ENCODE measurements around the gene RBP3.

Gene RBP3

DNA sequence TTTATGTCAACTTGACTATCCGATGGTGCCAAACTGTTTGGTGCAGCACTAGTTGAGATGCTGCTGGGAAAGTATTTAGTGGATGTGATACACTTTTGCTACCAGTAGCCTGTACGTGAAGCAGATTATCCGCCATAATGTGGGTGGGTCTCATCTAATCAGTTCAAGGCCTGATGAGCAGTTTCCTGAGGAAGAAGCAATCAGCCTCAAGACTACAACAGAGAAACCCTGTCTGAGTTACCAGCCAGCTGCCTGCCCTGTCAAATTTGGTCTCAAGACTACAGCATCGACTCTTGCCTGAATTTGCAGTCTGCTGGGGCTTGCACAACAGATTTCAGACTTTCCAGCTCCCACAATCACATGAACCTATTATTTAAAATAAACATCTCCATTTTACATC, 10.9 kb upstream of the RBP3 start:
- no peak for DNase-seq (ENCODE audit: low read depth)

DNA sequence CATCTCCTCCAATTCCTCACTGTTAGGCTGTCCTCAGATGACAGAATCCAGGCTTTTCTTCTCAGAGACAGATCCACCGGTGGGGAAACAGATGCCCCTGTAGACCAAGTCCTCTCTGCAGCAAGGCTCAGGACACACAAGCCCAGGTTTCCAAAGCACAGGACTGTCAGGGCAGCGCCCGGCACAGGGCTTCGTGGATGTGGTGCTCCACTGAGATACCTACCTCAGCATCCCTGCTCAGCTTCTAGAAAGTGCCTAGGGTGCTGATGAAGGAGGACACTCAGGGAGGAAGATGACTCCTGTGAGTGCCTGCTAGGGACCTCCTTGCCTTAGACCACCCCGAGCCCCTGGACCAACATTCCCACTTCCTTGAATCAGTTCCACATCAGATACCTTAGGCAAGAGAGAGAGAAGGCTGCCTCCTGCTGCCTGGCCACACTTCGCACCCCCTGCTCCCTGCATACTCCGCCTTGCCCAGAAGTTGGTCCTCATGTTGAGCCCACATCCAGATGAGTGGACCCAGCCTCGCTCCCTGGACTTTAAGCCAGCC, 8.9 kb upstream of the RBP3 start:
- DNase-seq (ENCODE audit: low read depth), result no peak

DNA sequence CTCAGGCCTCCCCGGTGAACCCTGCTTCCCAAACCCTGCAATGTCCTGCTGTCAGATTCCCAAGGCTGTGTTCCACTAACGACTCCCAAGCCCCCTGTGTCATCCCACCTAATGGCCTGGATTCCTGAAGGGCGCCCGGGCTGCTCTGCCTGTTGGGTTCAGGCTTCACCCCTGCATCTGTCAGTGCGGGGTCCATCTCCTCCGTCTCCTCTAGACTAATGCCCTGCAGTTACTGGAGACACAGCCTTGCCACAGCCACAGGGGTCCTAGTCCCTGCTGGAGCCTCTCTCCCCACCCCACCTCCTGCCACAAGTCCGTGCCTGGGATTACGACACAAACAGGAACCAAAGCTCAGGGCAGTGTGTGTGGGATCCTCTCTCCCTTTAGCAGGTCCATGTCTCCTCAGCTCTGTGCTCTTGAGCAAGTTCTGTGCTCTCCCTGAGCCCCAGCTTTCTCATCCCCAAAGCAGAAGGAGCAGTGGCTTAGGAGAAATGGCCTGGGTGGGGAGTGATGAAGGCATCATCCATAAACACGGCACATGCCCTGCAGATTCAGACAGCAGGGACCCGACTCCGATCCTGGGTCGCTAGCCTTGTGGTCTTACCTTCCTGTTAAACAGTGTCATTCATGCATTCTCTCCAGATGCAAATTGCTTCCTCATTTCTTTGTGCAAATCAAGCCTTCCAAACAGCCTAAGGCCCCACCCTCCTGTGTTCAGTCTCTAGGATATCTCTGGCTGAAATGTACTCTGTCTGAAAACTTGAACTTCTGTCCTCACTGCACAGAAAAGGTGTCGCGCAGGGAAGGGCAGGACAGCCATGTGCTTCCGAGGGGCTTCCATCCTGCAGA, 8.2 kb upstream of the RBP3 start:
- DNase-seq (ENCODE audit: low read depth), result no peak

DNA sequence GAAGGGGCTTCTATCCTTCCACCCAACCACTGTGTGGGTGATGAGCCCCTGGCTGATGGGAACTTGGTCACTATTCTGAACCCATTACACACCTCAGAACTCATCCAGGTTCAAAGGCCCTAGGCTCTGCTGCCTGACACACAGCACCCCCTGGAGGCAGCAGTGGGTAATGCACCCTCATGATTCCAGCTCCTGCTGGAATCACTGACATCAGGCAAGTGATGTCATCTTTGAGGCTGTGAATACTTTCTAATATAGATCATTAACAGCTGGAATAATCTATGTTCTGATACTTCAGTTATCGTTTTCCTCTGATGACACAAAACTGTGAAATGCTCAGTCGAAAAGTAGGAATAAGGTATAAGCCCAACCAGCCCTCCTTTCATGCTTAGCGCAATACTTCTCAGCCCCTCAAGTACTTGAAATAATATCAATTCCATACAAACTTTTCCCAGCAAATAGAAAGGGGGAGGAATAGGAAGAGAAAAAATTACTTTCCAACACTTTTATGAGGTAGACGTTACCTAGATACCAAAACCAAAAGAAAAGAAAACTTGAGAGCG, 7.5 kb upstream of the RBP3 start:
- DNase-seq (ENCODE audit: low read depth), result peak; percentile 39

DNA sequence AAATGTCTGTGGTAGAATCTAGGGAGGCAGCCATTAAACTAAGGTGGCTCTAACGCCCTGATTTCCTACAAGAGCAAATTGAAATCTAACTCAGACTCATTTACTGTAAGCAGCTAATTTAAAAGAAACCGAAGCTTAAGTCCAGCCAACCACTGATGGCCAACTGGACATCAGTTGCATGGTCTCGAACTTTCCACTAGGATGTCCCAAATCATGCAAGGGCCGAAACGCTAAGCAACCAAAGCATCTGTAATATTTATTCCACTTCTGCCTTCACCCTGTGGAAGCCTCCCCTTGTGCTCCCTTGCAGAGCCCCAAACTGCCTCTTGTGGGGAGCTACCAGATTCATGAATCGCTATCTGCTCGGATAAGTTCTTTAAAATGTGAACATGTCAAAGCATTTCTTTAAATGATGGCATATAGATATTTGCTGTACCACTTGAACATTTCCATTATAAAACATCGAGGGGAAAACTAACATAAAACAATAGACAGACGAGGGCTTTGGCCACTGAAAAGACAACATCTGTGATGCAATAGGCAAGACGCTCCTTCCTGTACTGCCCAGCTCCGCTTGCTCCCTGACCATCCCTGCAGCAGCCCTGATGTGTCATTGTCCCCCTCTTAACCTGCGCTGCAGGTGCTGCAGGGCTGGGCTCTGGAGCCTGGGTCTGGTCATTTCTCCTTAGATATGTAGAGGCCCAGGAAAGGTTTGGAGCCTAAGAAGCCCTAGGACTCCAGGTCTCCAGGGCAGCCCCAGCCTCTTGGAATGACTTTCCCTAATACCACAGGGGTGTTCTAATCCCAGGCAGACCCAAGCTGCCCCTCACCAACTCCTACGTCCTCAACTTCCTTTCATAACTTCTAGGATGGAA, 2.9 kb upstream of the RBP3 start:
- DNase-seq (ENCODE audit: low read depth), result no peak

DNA sequence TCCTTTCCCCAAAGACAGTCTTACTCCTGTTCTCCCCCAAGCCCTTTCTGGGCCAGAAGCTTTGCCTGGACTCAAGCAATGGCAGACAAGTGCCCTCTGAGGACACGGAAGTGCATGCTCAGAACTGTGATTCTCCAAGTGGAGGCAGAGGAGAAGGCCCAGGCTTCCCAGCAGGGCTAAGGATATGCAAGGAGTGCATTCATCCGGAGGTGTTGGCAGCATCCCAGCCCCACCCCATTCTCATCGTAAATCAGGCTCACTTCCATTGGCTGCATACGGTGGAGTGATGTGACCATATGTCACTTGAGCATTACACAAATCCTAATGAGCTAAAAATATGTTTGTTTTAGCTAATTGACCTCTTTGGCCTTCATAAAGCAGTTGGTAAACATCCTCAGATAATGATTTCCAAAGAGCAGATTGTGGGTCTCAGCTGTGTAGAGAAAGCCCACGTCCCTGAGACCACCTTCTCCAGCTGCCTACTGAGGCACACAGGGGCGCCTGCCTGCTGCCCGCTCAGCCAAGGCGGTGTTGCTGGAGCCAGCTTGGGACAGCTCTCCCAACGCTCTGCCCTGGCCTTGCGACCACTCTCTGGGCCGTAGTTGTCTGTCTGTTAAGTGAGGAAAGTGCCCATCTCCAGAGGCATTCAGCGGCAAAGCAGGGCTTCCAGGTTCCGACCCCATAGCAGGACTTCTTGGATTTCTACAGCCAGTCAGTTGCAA, 1.4 kb upstream of the RBP3 start:
- no peak for DNase-seq (ENCODE audit: low read depth)

DNA sequence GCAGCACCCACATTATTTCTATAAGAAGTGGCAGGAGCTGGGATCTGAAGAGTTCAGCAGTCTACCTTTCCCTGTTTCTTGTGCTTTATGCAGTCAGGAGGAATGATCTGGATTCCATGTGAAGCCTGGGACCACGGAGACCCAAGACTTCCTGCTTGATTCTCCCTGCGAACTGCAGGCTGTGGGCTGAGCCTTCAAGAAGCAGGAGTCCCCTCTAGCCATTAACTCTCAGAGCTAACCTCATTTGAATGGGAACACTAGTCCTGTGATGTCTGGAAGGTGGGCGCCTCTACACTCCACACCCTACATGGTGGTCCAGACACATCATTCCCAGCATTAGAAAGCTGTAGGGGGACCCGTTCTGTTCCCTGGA, 874 bp upstream of the RBP3 start:
- DNase-seq (ENCODE audit: low read depth), result no peak

DNA sequence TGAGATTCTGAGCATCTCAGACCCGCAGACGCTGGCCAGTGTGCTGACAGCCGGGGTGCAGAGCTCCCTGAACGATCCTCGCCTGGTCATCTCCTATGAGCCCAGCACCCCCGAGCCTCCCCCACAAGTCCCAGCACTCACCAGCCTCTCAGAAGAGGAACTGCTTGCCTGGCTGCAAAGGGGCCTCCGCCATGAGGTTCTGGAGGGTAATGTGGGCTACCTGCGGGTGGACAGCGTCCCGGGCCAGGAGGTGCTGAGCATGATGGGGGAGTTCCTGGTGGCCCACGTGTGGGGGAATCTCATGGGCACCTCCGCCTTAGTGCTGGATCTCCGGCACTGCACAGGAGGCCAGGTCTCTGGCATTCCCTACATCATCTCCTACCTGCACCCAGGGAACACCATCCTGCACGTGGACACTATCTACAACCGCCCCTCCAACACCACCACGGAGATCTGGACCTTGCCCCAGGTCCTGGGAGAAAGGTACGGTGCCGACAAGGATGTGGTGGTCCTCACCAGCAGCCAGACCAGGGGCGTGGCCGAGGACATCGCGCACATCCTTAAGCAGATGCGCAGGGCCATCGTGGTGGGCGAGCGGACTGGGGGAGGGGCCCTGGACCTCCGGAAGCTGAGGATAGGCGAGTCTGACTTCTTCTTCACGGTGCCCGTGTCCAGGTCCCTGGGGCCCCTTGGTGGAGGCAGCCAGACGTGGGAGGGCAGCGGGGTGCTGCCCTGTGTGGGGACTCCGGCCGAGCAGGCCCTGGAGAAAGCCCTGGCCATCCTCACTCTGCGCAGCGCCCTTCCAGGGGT, 703 bp downstream of the RBP3 start:
- no peak for DNase-seq (ENCODE audit: low read depth)

DNA sequence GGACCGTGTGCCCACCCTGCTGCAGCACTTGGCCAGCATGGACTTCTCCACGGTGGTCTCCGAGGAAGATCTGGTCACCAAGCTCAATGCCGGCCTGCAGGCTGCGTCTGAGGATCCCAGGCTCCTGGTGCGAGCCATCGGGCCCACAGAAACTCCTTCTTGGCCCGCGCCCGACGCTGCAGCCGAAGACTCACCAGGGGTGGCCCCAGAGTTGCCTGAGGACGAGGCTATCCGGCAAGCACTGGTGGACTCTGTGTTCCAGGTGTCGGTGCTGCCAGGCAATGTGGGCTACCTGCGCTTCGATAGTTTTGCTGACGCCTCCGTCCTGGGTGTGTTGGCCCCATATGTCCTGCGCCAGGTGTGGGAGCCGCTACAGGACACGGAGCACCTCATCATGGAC, 1.4 kb downstream of the RBP3 start:
- DNase-seq (ENCODE audit: low read depth), result no peak

DNA sequence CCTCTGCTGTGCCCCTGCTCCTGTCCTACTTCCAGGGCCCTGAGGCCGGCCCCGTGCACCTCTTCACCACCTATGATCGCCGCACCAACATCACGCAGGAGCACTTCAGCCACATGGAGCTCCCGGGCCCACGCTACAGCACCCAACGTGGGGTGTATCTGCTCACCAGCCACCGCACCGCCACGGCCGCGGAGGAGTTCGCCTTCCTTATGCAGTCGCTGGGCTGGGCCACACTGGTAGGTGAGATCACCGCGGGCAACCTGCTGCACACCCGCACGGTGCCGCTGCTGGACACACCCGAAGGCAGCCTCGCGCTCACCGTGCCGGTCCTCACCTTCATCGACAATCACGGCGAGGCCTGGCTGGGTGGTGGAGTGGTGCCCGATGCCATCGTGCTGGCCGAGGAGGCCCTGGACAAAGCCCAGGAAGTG, 1.8 kb downstream of the RBP3 start:
- DNase-seq (ENCODE audit: low read depth), result no peak

DNA sequence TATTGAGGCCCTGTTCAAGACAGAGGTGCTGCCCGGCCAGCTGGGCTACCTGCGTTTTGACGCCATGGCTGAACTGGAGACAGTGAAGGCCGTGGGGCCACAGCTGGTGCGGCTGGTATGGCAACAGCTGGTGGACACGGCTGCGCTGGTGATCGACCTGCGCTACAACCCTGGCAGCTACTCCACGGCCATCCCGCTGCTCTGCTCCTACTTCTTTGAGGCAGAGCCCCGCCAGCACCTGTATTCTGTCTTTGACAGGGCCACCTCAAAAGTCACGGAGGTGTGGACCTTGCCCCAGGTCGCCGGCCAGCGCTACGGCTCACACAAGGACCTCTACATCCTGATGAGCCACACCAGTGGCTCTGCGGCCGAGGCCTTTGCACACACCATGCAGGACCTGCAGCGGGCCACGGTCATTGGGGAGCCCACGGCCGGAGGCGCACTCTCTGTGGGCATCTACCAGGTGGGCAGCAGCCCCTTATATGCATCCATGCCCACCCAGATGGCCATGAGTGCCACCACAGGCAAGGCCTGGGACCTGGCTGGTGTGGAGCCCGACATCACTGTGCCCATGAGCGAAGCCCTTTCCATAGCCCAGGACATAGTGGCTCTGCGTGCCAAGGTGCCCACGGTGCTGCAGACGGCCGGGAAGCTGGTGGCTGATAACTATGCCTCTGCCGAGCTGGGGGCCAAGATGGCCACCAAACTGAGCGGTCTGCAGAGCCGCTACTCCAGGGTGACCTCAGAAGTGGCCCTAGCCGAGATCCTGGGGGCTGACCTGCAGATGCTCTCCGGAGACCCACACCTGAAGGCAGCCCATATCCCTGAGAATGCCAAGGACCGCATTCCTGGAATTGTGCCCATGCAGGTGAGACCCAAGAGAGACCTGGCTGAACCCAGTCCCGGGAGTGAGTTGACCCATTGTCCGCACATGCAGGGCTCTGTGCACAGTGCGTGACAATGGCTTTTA, 2.8 kb downstream of the RBP3 start:
- DNase-seq (ENCODE audit: low read depth), result no peak

DNA sequence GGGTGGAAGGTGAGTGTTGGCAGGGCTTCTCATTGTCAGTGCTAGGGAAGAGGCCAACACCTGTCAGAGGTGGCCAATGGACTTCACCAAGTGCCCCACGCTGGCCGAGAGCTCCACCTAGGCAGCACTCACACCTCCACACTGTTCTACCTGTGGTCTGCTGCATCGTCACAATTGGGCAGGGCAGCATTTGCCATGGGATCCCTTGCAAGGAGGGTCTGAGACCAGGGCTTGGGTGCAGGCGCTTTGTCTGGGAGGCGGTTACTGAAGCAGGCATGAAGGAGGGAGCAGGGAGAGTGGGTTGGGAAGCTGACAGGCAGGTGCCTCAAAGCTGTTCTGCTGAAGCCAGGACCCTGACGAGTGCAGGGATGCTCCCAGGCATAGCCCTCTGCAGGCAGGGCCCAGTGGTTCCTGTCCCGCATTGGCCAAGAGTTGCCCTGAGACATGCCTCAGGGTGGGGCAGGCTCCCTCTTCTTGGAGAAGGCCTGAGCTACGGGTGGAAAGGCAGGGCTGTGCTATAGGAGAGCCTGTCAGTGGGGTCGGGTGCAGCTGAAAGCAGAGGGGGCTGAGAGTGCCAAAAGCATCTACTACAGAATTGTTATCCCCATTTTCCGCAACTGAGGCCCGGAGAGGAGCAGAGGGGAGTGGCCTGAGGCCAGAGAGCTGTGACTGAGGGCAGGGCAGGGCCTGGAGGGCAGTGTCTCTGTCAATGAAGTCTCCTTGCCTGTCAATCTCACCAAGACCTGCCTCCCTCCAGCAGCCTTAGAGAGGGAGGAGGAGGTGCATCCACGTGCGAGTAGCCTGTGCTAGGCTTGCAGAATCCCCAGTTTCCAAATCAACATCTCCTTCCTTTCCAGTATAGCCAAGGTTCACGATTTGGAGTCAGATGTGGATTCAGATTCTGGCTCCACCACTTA, 4.0 kb downstream of the RBP3 start:
- DNase-seq (ENCODE audit: low read depth), result no peak

DNA sequence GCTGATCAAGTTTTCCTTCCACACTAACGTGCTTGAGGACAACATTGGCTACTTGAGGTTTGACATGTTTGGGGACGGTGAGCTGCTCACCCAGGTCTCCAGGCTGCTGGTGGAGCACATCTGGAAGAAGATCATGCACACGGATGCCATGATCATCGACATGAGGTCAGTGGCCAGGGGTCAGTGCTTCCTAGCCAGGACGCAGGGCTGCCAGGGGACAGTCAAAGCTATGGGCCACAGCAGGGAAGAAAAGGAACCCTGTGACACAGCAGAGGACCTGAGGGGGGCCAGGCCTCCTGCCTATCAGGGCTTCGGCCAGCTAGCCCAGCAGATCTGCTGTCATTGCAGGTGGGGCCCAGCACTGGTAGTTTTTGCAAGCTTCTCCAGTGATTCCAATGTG, 5.2 kb downstream of the RBP3 start:
- no peak for DNase-seq (ENCODE audit: low read depth)

DNA sequence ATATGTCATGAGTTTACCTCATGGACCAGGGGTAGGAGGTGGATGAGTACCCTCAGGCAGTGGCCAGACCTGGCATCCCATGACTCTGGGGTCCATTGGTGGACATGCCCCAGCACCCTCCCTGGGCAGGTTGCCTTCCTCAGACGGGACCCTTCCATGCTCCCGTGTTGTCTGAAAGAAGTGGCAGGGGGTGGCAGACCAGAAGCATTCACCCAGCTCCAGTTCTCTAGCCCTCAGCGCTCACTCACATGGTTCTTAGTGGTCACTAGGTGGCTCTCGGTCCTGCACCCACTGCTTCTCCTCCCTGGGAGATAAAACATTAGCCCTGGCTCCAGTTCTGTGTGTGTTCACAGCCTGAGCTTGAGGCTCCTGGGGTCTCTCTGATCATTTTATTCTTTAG, 6.0 kb downstream of the RBP3 start:
- DNase-seq (ENCODE audit: low read depth), result no peak

DNA sequence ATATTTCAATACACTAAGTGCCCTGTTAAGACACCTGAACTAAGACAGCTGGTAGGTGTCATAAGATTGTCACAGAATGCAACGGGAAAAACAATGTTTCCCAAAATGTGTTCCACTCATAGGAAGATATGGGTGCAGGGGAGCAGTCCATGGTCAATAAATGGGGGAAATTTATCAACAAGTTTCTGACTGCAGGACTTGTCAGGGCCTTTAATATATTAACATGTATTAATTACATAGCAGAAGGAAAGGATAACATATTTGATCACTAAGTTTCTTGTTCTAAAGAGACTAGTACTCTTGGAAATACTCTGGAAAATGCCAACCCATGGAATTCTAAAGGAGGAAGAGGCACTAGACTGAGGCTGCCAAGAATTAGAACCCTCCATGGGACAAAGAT, 6.7 kb downstream of the RBP3 start:
- DNase-seq (ENCODE audit: low read depth), result no peak

DNA sequence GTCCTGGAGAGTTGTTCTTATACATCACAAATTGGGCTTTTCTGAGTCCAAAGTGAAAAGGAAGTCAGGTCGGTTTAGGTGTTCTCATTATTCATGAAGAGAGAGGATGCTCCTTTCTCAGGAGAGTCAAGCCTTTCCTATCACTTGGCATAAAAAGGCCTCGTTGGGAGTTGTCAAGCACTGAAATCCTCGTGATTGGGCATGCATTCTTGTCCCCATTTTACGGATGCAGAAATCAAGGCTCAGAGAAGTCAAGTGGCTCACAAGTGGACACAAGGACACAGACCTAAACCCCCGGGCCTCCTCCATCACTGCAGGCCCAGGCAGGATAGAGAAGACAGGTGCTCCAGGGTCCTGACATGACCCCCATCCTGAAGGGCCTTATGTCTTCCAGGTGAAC, 8.5 kb downstream of the RBP3 start:
- no peak for DNase-seq (ENCODE audit: low read depth)

DNA sequence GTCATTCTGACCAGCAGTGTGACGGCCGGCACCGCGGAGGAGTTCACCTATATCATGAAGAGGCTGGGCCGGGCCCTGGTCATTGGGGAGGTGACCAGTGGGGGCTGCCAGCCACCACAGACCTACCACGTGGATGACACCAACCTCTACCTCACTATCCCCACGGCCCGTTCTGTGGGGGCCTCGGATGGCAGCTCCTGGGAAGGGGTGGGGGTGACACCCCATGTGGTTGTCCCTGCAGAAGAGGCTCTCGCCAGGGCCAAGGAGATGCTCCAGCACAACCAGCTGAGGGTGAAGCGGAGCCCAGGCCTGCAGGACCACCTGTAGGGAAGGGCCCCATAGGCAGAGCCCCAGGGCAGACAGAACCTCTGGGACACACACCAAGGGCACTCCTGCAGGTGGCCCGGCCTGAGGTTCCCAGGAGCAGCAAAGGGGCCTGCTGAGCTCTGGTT, 9.0 kb downstream of the RBP3 start:
- DNase-seq (ENCODE audit: low read depth), result no peak

DNA sequence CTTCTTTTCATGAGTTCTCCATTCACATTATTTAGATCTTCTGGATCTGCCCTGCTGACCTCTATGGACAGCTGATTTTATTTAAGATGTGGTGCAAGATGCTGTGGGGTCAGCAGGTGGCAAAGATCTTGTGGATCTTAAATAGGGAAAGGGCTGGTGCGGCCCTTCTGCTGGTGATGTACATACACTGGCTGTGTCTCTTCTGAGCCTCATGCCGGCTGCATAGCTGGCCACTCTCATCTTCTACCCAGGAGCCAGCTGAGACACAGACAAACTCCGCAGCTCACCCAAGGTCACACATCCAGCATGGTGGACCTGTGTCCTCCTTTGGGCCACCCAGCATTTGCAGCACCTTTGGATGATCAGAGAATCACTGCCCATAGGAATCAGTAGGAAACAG, 9.7 kb downstream of the RBP3 start:
- DNase-seq (ENCODE audit: low read depth), result no peak

DNA sequence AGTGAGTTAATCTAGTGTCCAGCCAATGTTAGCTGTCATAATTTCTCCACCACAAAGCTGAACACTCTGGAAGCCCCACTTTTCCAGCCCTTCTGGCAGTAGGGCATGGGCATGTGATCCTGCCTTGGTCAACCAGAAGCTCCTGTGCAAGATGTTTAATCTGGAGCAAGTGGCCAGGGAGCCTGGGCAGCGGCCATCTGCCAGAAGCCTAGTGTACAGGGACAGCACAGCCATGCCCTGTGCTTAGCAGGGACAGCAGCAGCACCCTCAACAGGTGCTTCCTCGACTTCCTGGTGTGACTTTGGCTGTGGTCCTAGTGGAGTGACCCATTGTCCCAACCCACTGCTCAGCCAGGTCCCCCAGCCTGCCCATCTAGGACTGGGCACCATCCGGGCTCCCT, 10.3 kb downstream of the RBP3 start:
- no peak for DNase-seq (ENCODE audit: low read depth)

Data from activated T-helper 1 cell treated with Interleukin-2 at 50 U/mL for 16 hours (primary cell).